HepG2 (cell line): ENCODE data around the gene MRPL39. TPM values are rescaled to one million over a fixed set of nuclear protein-coding genes. Genes with fewer than 3 reads are reported as not detected.

Experiments used
- ATAC-seq: fragments of 200-7000 bp; cut with Tn5 transposase; 3 replicates; pipeline ENCODE4 v1.9.1; 2020; ENCODE audit warnings: mild to moderate bottlenecking, moderate library complexity
- BruUV-seq: library from RNA; stranded (reverse); fragments of 400-500 nt; replicated peaks from 2 replicates; lab custom pipeline; 2021; lab: Mats Ljungman, UMichigan
- CTCF ChIA-PET: fragments of 300-600 bp; formaldehyde crosslinking; extraction: SDS; loops from one replicate; lab custom pipeline; 2021; ENCODE audit warnings: low total read pairs, inconsistent platforms, low intra/inter-chr PET ratio; lab: Yijun Ruan, JAX
- POLR2A ChIA-PET: fragments of 350-600 bp; sonication (Branson Sonifier 250); formaldehyde crosslinking; loops from one replicate; lab custom pipeline; 2020; ENCODE audit warnings: antibody characterized with exemption, inconsistent platforms; lab: Yijun Ruan, JAX
- DNase-seq: peaks from one replicate; pipeline ENCODE4 v3.0.0-alpha.2; 2015; ENCODE audit warnings: low spot score
- FAIRE-seq: peaks from 3 replicates; lab custom pipeline; 2011; peaks lifted over from hg19 to GRCh38; lab: Jason Lieb, UNC
- H2AFZ ChIP-seq: one replicate; pipeline ENCODE4 v1.6.1; 2011; ENCODE audit warnings: low read length, inconsistent platforms
- H3K27ac ChIP-seq: fragments of 300-600 bp; 3 replicates; pipeline ENCODE4 v1.8.0; 2011; ENCODE audit warnings: mixed run types, mild to moderate bottlenecking, mixed read lengths, low read length, inconsistent platforms; ENCODE audit not compliant: insufficient read depth; ENCODE audit errors: extremely low read length
- H3K27me3 ChIP-seq, 2 experiments: fragments of 200-600 bp in 1 of 2; 2 replicates in 1 of 2; 3 replicates in 1 of 2; pipeline versions ENCODE4 v1.6.0 to v1.8.0; 2011; ENCODE audit warnings: low read length in 2 of 2, mild to moderate bottlenecking in 2 of 2, moderate library complexity in 2 of 2, inconsistent platforms in 1 of 2; ENCODE audit not compliant: insufficient read depth in 2 of 2, control insufficient read depth in 1 of 2
- H3K36me3 ChIP-seq, 2 experiments: fragments of 200-600 bp in 1 of 2; replicated peaks in 1 of 2; 2 replicates in 1 of 2; 3 replicates in 1 of 2; pipeline versions ENCODE4 v1.5.1 to v1.8.0; 2011; ENCODE audit warnings: low read length in 2 of 2, inconsistent platforms in 1 of 2; ENCODE audit not compliant: insufficient read depth in 2 of 2, control insufficient read depth in 1 of 2
- H3K4me1 ChIP-seq: 2 replicates; pipeline ENCODE4 v1.5.1; 2012; ENCODE audit warnings: low read length, inconsistent platforms; ENCODE audit not compliant: insufficient read depth
- H3K4me2 ChIP-seq: 2 replicates; pipeline ENCODE4 v1.6.0; 2011; ENCODE audit warnings: low read depth, low read length, inconsistent platforms
- H3K4me3 ChIP-seq, 3 experiments: fragments of 200-600 bp in 1 of 3; sonication (generic), shearing (Covaris generic) in 1 of 3; replicated peaks in 1 of 3; 2 replicates each; pipeline ENCODE4 v1.5.1; 2011 to 2016; ENCODE audit warnings: low read length in 3 of 3, inconsistent platforms in 2 of 3, low read depth in 2 of 3, mild to moderate bottlenecking in 2 of 3, control low read depth in 1 of 3, mixed read lengths in 1 of 3; ENCODE audit not compliant: insufficient read depth in 1 of 3
- H3K79me2 ChIP-seq: one replicate; pipeline ENCODE4 v1.6.1; 2011; ENCODE audit warnings: low read length, inconsistent platforms; ENCODE audit not compliant: insufficient read depth
- H3K9ac ChIP-seq: 2 replicates; pipeline ENCODE4 v1.6.0; 2011; ENCODE audit warnings: mild to moderate bottlenecking, low read depth, low read length, inconsistent platforms; ENCODE audit not compliant: insufficient read depth
- H3K9me3 ChIP-seq: 2 replicates; pipeline ENCODE4 v1.5.1; 2012; ENCODE audit warnings: mild to moderate bottlenecking, low read length
- H4K20me1 ChIP-seq: 2 replicates; pipeline ENCODE4 v1.6.0; 2011; ENCODE audit warnings: inconsistent platforms, mild to moderate bottlenecking, low read length, moderate library complexity; ENCODE audit not compliant: insufficient read depth
- ARID3A ChIP-seq: IDR thresholded peaks from 2 replicates; pipeline ENCODE4 v1.6.1; 2012; ENCODE audit warnings: low read depth, low read length, improper control_type of control experiment
- ARID4A ChIP-seq: sonication (generic); formaldehyde crosslinking; IDR thresholded peaks from 2 replicates; pipeline ENCODE4 v1.5.0; 2020; ENCODE audit warnings: mild to moderate bottlenecking, missing genetic modification reagents, borderline replicate concordance
- E2F1 ChIP-seq: sonication (generic); formaldehyde crosslinking; IDR thresholded peaks from 2 replicates; pipeline ENCODE4 v1.5.0; 2020; ENCODE audit warnings: missing genetic modification reagents
- HNF4G ChIP-seq, 2 experiments: sonication (generic) in 1 of 2; formaldehyde crosslinking in 1 of 2; IDR thresholded peaks; 2 replicates each; pipeline versions ENCODE4 v1.4.0 to v1.6.1; 2011 to 2020; ENCODE audit warnings: borderline replicate concordance in 2 of 2, low read depth in 2 of 2, mild to moderate bottlenecking in 2 of 2, low read length in 1 of 2, missing genetic modification reagents in 1 of 2, moderate library complexity in 1 of 2
- LBX2 ChIP-seq: sonication (generic); formaldehyde crosslinking; IDR thresholded peaks from 2 replicates; pipeline ENCODE4 v1.5.0; 2020; ENCODE audit warnings: missing genetic modification reagents, mild to moderate bottlenecking, borderline replicate concordance
- NRL ChIP-seq: sonication (generic); formaldehyde crosslinking; IDR thresholded peaks from 2 replicates; pipeline ENCODE4 v1.5.0; 2020; ENCODE audit warnings: missing genetic modification reagents, mild to moderate bottlenecking, moderate library complexity, borderline replicate concordance
- PLRG1 ChIP-seq: fragments of 450-650 bp; conservative IDR thresholded peaks from 2 replicates; pipeline ENCODE4 v1.6.1; 2016
- PRDM4 ChIP-seq: sonication (generic); formaldehyde crosslinking; IDR thresholded peaks from 2 replicates; pipeline ENCODE4 v1.9.0; 2021; ENCODE audit warnings: missing genetic modification reagents, borderline replicate concordance
- RFX1 ChIP-seq: fragments of 450-650 bp; IDR thresholded peaks from 2 replicates; pipeline ENCODE4 v1.6.1; 2017
- RXRB ChIP-seq: IDR thresholded peaks from 2 replicates; pipeline ENCODE4 v1.6.1; 2016; ENCODE audit warnings: borderline replicate concordance, missing genetic modification reagents, missing compliant biosample characterization
- SNAI1 ChIP-seq: sonication (generic); formaldehyde crosslinking; IDR thresholded peaks from 2 replicates; pipeline ENCODE4 v1.5.0; 2020; ENCODE audit warnings: mild to moderate bottlenecking, missing genetic modification reagents, borderline replicate concordance
- SRY ChIP-seq: sonication (generic); formaldehyde crosslinking; IDR thresholded peaks from 2 replicates; pipeline ENCODE4 v1.8.0; 2022; ENCODE audit warnings: mild to moderate bottlenecking, missing genetic modification reagents
- THAP8 ChIP-seq: sonication (generic); formaldehyde crosslinking; IDR thresholded peaks from 2 replicates; pipeline ENCODE4 v1.5.1; 2020; ENCODE audit warnings: missing genetic modification reagents, mild to moderate bottlenecking, borderline replicate concordance
- WGBS: methylation state at CpG from one replicate; pipeline ENCODE4 v1.1.6; 2017; ENCODE audit warnings: low lambda C conversion rate; 5-methylcytosine and 5-hydroxymethylcytosine counted together
- in situ Hi-C: cut with HindIII; loops from 2 replicates; pipeline ENCODE4 v1.10.0; 2017; ENCODE audit warnings: low pct_unique_long_range_greater_than_20kb; ENCODE audit not compliant: extremely low pct_ligation_motif_present
- intact Hi-C: fragments of 100-400 bp; cut with micrococcal nuclease; formaldehyde crosslinking; loops from one replicate; pipeline ENCODE4 v1.10.0; 2022; ENCODE audit not compliant: unreplicated experiment
- polyA plus RNA-seq, 8 experiments: library from polyadenylated mRNA; depleted of rRNA in 3 of 8; stranded (reverse) in 7 of 8; unstranded in 1 of 8; fragments of >200 nt; fragmentation: Illumina TruSeq in 4 of 8; extraction: Trizol in 4 of 8; gene quantifications; 2 replicates each; pipeline versions ENCODE4 v1.2.1 to v1.2.3, GENCODE V29; 2011 to 2016; ENCODE audit warnings: low read depth in 4 of 8, missing spikeins in 1 of 8, mixed read lengths in 1 of 8; ENCODE audit not compliant: insufficient read depth in 1 of 8
- total RNA-seq, 5 experiments: library from RNA; depleted of rRNA; stranded (reverse); fragments of >200 nt; fragmentation: Illumina TruSeq; extraction: Trizol; gene quantifications; 2 replicates each; pipeline ENCODE4 v1.2.3, GENCODE V29; 2016; ENCODE audit warnings: low read depth in 1 of 5

Gene MRPL39
- total and polyA plus RNA-seq, 2 of the 13 experiments (the other 11 are each of a cell fraction or from before 2014, with no cell fraction given), result 29.1 to 91.2 TPM

- DNase-seq (no peak), FAIRE-seq (no peak), ATAC-seq (no peak)
- Histone ChIP-seq H3K36me3 (no peaks in the 10 kb centered on the region), H2AFZ (no peak overlapping the region), H3K4me1 (no peaks in the 10 kb centered on the region), H3K9me3 (no peaks in the 10 kb centered on the region), H3K4me2 (no peak overlapping the region), H3K79me2 (no peaks in the 10 kb centered on the region), H3K27me3 (0 out of 5 replicates have a peak, but pooled peaks cover 0 to 7% of the 10 kb centered on the region in 2 experiments), H4K20me1 (no peaks in the 10 kb centered on the region), H3K9ac (no peak overlapping the region), H3K27ac (no peak overlapping the region), H3K4me3 (no peak overlapping the region)
- 0% methylated on average over 1 of the region's 1 CpG for WGBS
- in situ Hi-C loops (no loop called here), intact Hi-C loops (no loop called here)
- ChIA-PET POLR2A (no interaction called here), CTCF (no interaction called here)
- no TSS peak for BruUV-seq
- no peak for TF ChIP-seq HNF4G (IDR thresholded peaks at IDR 0.05; ENCODE audit: borderline replicate concordance, low read depth, low read length)
- TF ChIP-seq HNF4G (CRISPR knock-in tag; IDR thresholded peaks at IDR 0.05; ENCODE audit: borderline replicate concordance, low read depth), result no peak
- TF ChIP-seq SRY (CRISPR knock-in tag), result no peak
- no peak for TF ChIP-seq RFX1
- TF ChIP-seq LBX2 (CRISPR knock-in tag), result no peak
- TF ChIP-seq PLRG1, result no peak
- TF ChIP-seq RXRB (CRISPR knock-in tag), result no peak
- TF ChIP-seq NRL (CRISPR knock-in tag), result no peak
- TF ChIP-seq ARID4A (CRISPR knock-in tag), result no peak
- TF ChIP-seq SNAI1 (CRISPR knock-in tag), result no peak
- TF ChIP-seq E2F1 (CRISPR knock-in tag), result no peak
- TF ChIP-seq ARID3A, result no peak
- TF ChIP-seq THAP8 (CRISPR knock-in tag), result no peak
- TF ChIP-seq PRDM4 (CRISPR knock-in tag), result no peak
Measured at GRCh38 chr21:25646474-25646873, 39.2 kb upstream of the MRPL39 start.
